HepG2 (cell line): ENCODE results near the gene NCBP1. TPM values are rescaled to one million over a fixed set of nuclear protein-coding genes. Genes with fewer than 3 reads are reported as not detected.

ENCODE experiments used
- ATF4 ChIP-seq, 2 experiments: fragments of 450-650 bp in 1 of 2; sonication (generic) in 1 of 2; formaldehyde crosslinking; IDR thresholded peaks; 2 replicates each; pipeline versions ENCODE4 v1.5.0 to v1.8.0; 2020 to 2022; ENCODE audit warnings: mild to moderate bottlenecking in 1 of 2, missing genetic modification reagents in 1 of 2
- ATF5 ChIP-seq: sonication (generic); formaldehyde crosslinking; IDR thresholded peaks from 2 replicates; pipeline ENCODE4 v1.4.0; 2020; ENCODE audit warnings: mild to moderate bottlenecking, low read depth, missing genetic modification reagents
- ETV5 ChIP-seq: IDR thresholded peaks from 2 replicates; pipeline ENCODE4 v1.6.1; 2018; ENCODE audit warnings: missing biosample characterization, missing genetic modification reagents, inconsistent platforms, borderline replicate concordance
- GABPB1 ChIP-seq: IDR thresholded peaks from 2 replicates; pipeline ENCODE4 v1.6.1; 2016; ENCODE audit warnings: mild to moderate bottlenecking, missing genetic modification reagents, moderate library complexity, missing compliant biosample characterization
- HHEX ChIP-seq: IDR thresholded peaks from 2 replicates; pipeline ENCODE4 v1.6.1; 2016; ENCODE audit warnings: control low read depth
- JUNB ChIP-seq: sonication (generic); formaldehyde crosslinking; IDR thresholded peaks from 2 replicates; pipeline ENCODE4 v1.8.0; 2022; ENCODE audit warnings: missing genetic modification reagents, mild to moderate bottlenecking, borderline replicate concordance
- MIER2 ChIP-seq: IDR thresholded peaks from 2 replicates; pipeline ENCODE4 v1.6.1; 2016; ENCODE audit warnings: missing biosample characterization, missing genetic modification reagents
- NFRKB ChIP-seq: fragments of 450-650 bp; IDR thresholded peaks from 2 replicates; pipeline ENCODE4 v1.6.1; 2017
- NR3C1 ChIP-seq: sonication (generic); formaldehyde crosslinking; IDR thresholded peaks from 2 replicates; pipeline ENCODE4 v1.4.0; 2020; ENCODE audit warnings: missing genetic modification reagents
- RARG ChIP-seq: sonication (generic); formaldehyde crosslinking; IDR thresholded peaks from 2 replicates; pipeline ENCODE4 v1.4.0; 2020; ENCODE audit warnings: low read depth, mild to moderate bottlenecking, missing genetic modification reagents
- SMAD3 ChIP-seq: sonication (generic); formaldehyde crosslinking; IDR thresholded peaks from 2 replicates; pipeline ENCODE4 v1.4.0; 2020; ENCODE audit warnings: missing genetic modification reagents
- SRF ChIP-seq: IDR thresholded peaks from 2 replicates; pipeline ENCODE4 v1.6.1; 2011; ENCODE audit warnings: mild to moderate bottlenecking, low read depth, low read length, moderate library complexity
- TOE1 ChIP-seq: sonication (generic); formaldehyde crosslinking; IDR thresholded peaks from 2 replicates; pipeline ENCODE4 v1.4.0; 2020; ENCODE audit warnings: mild to moderate bottlenecking, missing genetic modification reagents
- YY1 ChIP-seq: IDR thresholded peaks from 2 replicates; pipeline ENCODE4 v1.6.1; 2011; ENCODE audit warnings: low read length, low read depth, moderate library complexity, mild to moderate bottlenecking; ENCODE audit not compliant: insufficient read depth, insufficient replicate concordance
- ZBTB37 ChIP-seq: sonication (generic); formaldehyde crosslinking; IDR thresholded peaks from 2 replicates; pipeline ENCODE4 v1.4.0; 2020; ENCODE audit warnings: mild to moderate bottlenecking, missing genetic modification reagents
- ZIK1 ChIP-seq: sonication (generic); formaldehyde crosslinking; IDR thresholded peaks from 2 replicates; pipeline ENCODE4 v1.5.0; 2020; ENCODE audit warnings: mild to moderate bottlenecking, low read depth, missing genetic modification reagents, borderline replicate concordance
- ZNF33A ChIP-seq: sonication (generic); formaldehyde crosslinking; IDR thresholded peaks from 2 replicates; pipeline ENCODE4 v1.5.1; 2020; ENCODE audit warnings: missing genetic modification reagents, mild to moderate bottlenecking, moderate library complexity, borderline replicate concordance
- ZNF546 ChIP-seq: sonication (generic); formaldehyde crosslinking; conservative IDR thresholded peaks from 2 replicates; pipeline ENCODE4 v1.8.1; 2023; ENCODE audit warnings: mild to moderate bottlenecking, missing genetic modification reagents
- ZNF784 ChIP-seq: sonication (generic); formaldehyde crosslinking; IDR thresholded peaks from 2 replicates; pipeline ENCODE4 v1.5.1; 2020; ENCODE audit warnings: missing genetic modification reagents, mild to moderate bottlenecking, borderline replicate concordance
- ZNF850 ChIP-seq: sonication (generic); formaldehyde crosslinking; conservative IDR thresholded peaks from 2 replicates; pipeline ENCODE4 v1.9.0; 2021; ENCODE audit warnings: mild to moderate bottlenecking, missing genetic modification reagents
- polyA plus RNA-seq, 8 experiments: library from polyadenylated mRNA; depleted of rRNA in 3 of 8; stranded (reverse) in 7 of 8; unstranded in 1 of 8; fragments of >200 nt; fragmentation: Illumina TruSeq in 4 of 8; extraction: Trizol in 4 of 8; gene quantifications; 2 replicates each; pipeline versions ENCODE4 v1.2.1 to v1.2.3, GENCODE V29; 2011 to 2016; ENCODE audit warnings: low read depth in 4 of 8, missing spikeins in 1 of 8, mixed read lengths in 1 of 8; ENCODE audit not compliant: insufficient read depth in 1 of 8
- total RNA-seq, 5 experiments: library from RNA; depleted of rRNA; stranded (reverse); fragments of >200 nt; fragmentation: Illumina TruSeq; extraction: Trizol; gene quantifications; 2 replicates each; pipeline ENCODE4 v1.2.3, GENCODE V29; 2016; ENCODE audit warnings: low read depth in 1 of 5
- TF ChIP-seq, protein P1 (sequence below): sonication (generic); formaldehyde crosslinking; IDR thresholded peaks from 2 replicates; pipeline ENCODE4 v1.4.0; 2020; ENCODE audit warnings: low read depth, mild to moderate bottlenecking, missing genetic modification reagents
- TF ChIP-seq, protein P2 (sequence below): sonication (generic); formaldehyde crosslinking; IDR thresholded peaks from 2 replicates; pipeline ENCODE4 v1.8.0; 2022; ENCODE audit warnings: mild to moderate bottlenecking, missing genetic modification reagents, moderate library complexity
- TF ChIP-seq, protein P3 (sequence below): IDR thresholded peaks from 2 replicates; pipeline ENCODE4 v1.6.1; 2012; ENCODE audit warnings: inconsistent platforms

NCBP1 gene
- total and polyA plus RNA-seq, 2 of the 13 experiments (the other 11 are each of a cell fraction or from before 2014, with no cell fraction given), result 13.3 to 40.2 TPM

- TF ChIP-seq SRF (no peak), HHEX (CRISPR knock-in tag) (no peak), YY1 (no peak), ZNF850 (CRISPR knock-in tag) (0 out of 2 replicates have a peak, but pooled peaks have one; percentile 32), ATF5 (CRISPR knock-in tag) (no peak), MIER2 (CRISPR knock-in tag) (no peak), ZIK1 (CRISPR knock-in tag) (no peak), ZNF33A (no peak), ATF4 (CRISPR knock-in tag; IDR thresholded peaks at IDR 0.05) (peak in 1 of 2 experiments; percentile 33; a peak in 1 of 4 replicates), GABPB1 (CRISPR knock-in tag) (no peak), ZNF784 (no peak), TOE1 (CRISPR knock-in tag) (no peak), ZBTB37 (CRISPR knock-in tag) (no peak), NR3C1 (CRISPR knock-in tag) (no peak), RARG (no peak), ZNF546 (0 out of 2 replicates have a peak, but pooled peaks have one; percentile 14), SMAD3 (CRISPR knock-in tag) (no peak), JUNB (CRISPR knock-in tag) (no peak), ETV5 (CRISPR knock-in tag) (no peak), NFRKB (no peak)
- TF ChIP-seq, protein P1, sequence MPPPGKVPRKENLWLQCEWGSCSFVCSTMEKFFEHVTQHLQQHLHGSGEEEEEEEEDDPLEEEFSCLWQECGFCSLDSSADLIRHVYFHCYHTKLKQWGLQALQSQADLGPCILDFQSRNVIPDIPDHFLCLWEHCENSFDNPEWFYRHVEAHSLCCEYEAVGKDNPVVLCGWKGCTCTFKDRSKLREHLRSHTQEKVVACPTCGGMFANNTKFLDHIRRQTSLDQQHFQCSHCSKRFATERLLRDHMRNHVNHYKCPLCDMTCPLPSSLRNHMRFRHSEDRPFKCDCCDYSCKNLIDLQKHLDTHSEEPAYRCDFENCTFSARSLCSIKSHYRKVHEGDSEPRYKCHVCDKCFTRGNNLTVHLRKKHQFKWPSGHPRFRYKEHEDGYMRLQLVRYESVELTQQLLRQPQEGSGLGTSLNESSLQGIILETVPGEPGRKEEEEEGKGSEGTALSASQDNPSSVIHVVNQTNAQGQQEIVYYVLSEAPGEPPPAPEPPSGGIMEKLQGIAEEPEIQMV (CRISPR knock-in tag), result no peak
- TF ChIP-seq, protein P2, sequence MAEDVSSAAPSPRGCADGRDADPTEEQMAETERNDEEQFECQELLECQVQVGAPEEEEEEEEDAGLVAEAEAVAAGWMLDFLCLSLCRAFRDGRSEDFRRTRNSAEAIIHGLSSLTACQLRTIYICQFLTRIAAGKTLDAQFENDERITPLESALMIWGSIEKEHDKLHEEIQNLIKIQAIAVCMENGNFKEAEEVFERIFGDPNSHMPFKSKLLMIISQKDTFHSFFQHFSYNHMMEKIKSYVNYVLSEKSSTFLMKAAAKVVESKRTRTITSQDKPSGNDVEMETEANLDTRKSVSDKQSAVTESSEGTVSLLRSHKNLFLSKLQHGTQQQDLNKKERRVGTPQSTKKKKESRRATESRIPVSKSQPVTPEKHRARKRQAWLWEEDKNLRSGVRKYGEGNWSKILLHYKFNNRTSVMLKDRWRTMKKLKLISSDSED (CRISPR knock-in tag), result no peak
- TF ChIP-seq, protein P3, sequence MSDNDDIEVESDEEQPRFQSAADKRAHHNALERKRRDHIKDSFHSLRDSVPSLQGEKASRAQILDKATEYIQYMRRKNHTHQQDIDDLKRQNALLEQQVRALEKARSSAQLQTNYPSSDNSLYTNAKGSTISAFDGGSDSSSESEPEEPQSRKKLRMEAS, result no peak
Measured at GRCh38 chr9:97632248-97632984, 1.2 kb upstream of the NCBP1 start (continued).
